ENCODE results near the gene PCBP3.

PCBP3 gene

GRCh38 chr21:45937721-45938452 is 294.4 kb downstream of the PCBP3 start:
- peak; percentile 89 for DNase-seq (ENCODE audit: low read depth, low spot score)

GRCh38 chr21:45938453-45938755 is 294.9 kb downstream of the PCBP3 start:
- DNase-seq (ENCODE audit: low read depth, low spot score): peak; percentile 82
- H3K4me3 ChIP-seq (ENCODE audit: low read length): peak overlapping the region; percentile 26

More at GRCh38 chr21:45937721-45938452, 294.4 kb downstream of the PCBP3 start:
- peak overlapping the region; percentile 26 for H3K4me3 ChIP-seq (ENCODE audit: low read length)

DNA sequence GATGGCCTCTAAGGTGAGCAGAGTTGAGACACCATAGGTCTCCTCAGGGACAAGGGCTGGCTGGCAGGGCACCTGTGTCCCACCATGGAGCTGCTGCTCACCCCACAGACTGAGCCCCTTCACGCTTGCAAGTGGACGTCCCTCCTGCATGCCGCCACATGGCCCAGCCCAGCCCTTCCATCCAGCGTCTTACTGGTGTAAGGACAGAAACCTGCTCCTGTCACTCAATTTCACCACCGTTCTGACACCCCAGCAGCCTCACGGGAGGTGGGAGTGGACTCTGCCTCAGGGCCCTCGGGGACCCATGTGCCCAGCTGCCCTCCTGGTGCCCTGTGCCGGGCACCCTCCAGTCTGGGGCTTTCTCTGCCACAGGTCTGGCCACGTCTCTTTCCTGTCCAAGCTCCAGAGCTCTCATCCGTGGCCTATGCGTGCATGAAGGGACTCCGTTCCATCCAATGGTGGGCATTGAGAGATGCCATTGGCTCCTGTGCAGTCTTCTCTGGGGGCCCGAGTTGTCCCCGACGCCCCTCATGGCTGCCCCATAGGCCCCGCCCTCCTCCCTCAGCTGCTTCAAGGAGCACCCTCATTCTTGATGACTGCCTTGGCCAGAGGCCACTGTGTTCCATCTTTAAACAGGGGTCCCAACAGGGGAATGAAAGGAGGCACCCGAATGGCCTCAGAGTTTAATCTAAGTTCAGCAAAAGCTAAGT is 295.4 kb downstream of the PCBP3 start:
- no peak for DNase-seq (ENCODE audit: low read depth, low spot score)
- no peak overlapping the region for H3K4me3 ChIP-seq (ENCODE audit: low read length)

DNA sequence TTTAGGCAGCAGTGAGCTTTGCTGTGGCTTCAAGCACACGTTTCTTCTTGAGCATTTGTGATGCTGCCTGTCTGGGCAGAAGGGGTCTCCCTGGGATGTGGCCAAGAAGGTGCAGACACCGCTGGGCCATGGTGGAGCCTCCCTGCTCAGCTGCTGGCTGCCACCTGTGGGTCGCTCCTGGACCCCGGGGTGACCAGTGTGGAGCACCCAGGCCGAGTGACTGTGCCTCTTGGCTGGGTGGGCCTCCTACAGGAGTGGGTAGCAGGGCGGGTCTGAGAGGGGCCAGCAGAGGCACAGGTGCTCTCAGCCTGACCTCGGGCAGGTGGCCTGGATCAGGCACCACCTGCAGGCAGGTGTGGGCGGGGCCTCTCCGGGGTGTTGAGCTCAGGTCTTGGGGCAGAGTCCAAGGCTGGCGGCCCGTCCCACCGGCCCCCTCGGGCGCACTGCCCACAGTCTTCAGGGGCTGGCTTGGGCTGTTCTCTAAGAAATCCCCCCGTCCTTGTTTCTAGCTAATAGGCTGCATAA is 296.1 kb downstream of the PCBP3 start:
- no peak for DNase-seq (ENCODE audit: low read depth, low spot score)
- no peak overlapping the region for H3K4me3 ChIP-seq (ENCODE audit: low read length)

GRCh38 chr21:45940091-45940490 is 296.6 kb downstream of the PCBP3 start:
- DNase-seq (ENCODE audit: low read depth, low spot score): no peak
- H3K4me3 ChIP-seq (ENCODE audit: low read length): no peak overlapping the region

- DNase-seq (ENCODE audit: low read depth, low spot score): no peak
- no peak overlapping the region for H3K4me3 ChIP-seq (ENCODE audit: low read length)
Observed at GRCh38 chr21:45940621-45941337, 297.3 kb downstream of the PCBP3 start.

- H3K4me3 ChIP-seq (ENCODE audit: low read length): no peak overlapping the region
Observed at GRCh38 chr21:45941338-45941710, 297.8 kb downstream of the PCBP3 start.

GRCh38 chr21:45941717-45942546 is 298.4 kb downstream of the PCBP3 start:
- H3K4me3 ChIP-seq (ENCODE audit: low read length): no peak overlapping the region
- DNase-seq (ENCODE audit: low read depth, low spot score): no peak

More at GRCh38 chr21:45941338-45941710, 297.8 kb downstream of the PCBP3 start:
- DNase-seq (ENCODE audit: low read depth, low spot score): no peak

DNA sequence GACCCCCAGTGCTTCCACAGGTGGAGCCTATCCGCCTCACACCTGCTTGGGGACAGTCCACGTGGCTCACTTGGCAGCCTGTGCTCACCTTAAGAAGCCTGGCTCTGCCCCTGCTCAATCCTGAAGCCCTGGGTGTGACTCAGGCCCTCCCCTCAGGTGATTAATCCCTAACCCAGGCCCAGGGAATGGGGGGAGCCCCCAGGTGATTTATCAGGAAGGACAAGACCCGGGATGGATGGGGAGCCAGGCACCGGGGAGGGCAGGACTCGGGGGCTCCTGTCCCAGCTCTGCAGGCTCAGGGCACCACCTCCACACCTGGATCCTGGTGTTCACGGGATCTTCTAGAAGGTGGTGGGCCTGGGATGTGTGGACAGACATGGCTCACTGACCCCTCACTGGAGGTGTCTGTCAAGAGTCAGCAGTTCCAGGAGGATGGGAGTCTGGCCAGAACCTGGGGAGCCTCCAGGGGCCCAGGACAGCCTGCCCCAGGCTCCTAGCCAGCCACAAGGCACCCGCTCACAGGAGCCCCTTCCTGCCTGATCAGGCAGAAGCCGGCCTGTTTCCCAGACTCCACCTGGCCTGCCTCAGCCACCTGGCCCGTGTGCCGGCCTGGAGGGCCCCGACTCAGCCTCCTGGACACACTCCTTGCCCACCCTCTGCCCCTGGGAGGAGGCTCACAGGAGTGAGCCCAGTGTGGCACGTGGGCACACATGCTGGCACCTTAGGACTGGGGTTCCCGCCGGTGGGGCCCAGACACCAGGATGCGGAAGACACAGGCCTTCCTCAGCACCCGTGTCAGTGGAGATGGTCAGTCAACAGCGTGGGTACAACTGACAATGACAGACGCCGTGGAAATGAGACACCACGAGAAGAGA is 299.5 kb downstream of the PCBP3 start:
- no peak for DNase-seq (ENCODE audit: low read depth, low spot score)
- no peak overlapping the region for H3K4me3 ChIP-seq (ENCODE audit: low read length)

DNA sequence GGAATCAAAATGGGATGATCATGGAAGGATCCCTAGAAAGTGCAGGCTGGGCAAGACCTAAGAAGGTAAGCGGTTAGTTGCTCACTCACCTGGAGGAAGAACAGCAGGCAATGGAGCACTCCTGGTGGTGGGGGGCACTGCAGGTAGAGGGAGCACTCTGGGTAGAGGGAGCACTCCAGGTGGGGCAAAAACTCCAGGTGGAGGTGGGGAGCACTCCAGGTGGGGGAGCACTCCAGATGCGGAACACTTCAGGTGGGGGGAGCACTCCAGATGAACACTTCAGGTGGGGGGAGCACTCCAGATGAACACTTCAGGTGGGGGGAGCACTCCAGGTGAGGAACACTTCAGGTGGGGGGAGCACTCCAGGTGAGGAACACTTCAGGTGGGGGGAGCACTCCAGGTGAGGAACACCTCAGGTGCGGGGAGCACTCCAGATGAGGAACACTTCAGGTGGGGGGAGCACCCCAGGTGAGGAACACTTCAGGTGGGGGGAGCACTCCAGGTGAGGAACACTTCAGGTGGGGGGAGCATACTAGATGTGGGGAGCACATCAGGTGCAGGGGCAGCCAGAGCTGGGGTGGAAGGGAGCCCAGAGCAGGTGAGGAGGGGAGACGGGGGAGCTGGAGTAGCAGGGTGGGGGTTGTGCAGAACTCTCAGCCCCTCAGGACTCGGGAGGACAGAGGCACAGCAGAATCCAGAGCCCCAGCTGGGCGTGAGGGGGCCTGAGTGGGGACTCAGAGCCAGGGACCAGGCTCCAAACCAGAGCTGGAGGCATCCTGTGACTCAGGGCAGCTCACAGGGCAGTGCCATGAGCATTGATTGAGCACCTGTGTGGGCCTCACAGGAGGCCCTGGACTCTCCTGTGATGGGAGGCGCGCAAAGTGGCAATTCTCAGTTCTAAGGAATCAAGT is 300.4 kb downstream of the PCBP3 start:
- H3K4me3 ChIP-seq (ENCODE audit: low read length): no peak overlapping the region
- no peak for DNase-seq (ENCODE audit: low read depth, low spot score)

DNA sequence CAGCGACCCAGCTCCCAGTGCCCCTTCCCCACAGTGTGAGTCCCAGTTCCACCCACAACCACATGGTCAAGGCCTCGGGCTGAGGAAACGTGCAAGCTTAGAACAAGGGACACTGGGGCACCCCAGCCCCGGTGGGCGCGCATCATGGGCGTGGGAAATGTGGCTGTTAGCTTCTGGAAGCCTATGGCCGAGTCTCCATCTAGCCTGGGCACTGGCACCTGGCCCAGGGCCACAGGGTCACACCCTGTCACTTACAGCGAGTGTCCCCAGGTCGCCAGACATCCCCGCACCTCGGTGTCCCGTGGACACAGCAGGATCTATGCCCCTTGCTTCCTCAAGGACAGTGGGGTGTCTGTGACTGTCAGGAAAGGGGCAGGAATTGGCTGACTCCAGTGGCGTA is 301.1 kb downstream of the PCBP3 start:
- no peak for DNase-seq (ENCODE audit: low read depth, low spot score)
- no peak overlapping the region for H3K4me3 ChIP-seq (ENCODE audit: low read length)

GRCh38 chr21:45945066-45945867 is 301.7 kb downstream of the PCBP3 start:
- H3K4me3 ChIP-seq (ENCODE audit: low read length): no peak overlapping the region
- no peak for DNase-seq (ENCODE audit: low read depth, low spot score)

- no peak for DNase-seq (ENCODE audit: low read depth, low spot score)
- no peak overlapping the region for H3K4me3 ChIP-seq (ENCODE audit: low read length)
Observed at GRCh38 chr21:45945868-45946210, 302.3 kb downstream of the PCBP3 start.

DNA sequence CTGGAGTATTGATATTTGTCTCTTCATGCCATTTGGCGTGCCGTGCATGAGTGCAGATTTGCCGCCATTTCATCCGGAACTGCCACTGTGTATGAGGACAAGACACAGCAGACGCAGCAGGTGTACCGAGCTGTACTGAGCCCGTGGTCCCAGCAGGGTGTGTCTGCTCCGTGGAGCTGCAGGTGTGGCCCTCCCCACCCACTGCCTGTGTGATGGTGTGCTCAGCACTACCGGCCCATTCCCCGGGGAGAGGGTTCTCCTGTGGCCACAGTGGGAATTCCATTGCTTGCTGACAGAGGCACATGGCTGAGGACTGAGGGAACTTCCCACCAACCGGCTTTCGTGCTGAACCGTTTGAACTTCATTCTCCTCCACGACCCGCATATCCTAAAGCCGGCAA is 303.8 kb downstream of the PCBP3 start:
- H3K4me3 ChIP-seq (ENCODE audit: low read length): no peak overlapping the region

GRCh38 chr21:45947716-45948255 is 304.3 kb downstream of the PCBP3 start:
- no peak for DNase-seq (ENCODE audit: low read depth, low spot score)
- H3K4me3 ChIP-seq (ENCODE audit: low read length): no peak overlapping the region

More for the DNA sequence above, 303.8 kb downstream of the PCBP3 start:
- no peak for DNase-seq (ENCODE audit: low read depth, low spot score)

DNA sequence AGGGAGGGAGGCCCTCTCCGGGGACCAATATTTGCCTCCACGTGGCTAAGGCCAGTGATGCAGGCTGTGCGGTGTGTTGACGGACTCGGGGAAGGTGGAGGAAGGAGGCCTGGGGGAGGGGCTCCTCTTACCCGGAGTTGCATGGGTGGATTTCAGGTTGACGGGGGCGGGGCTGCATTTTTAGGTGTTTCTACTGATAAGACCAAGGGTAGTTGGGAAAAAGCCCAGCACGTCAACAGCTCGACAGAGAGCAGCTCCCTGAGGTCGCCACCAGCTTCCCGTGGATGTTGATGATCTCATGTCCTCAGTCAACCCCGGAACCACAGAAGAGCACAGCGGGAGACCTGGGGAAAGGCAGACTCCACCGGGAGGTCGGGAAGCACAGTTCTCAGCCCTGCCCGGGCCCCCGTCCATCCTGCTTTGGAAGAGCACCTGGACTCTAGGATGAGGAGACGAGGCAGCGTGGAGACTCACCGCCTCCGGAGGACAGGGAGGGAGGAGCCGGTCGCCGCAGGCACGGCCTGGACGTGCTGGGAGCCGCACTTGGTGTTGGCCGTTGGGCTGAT is 305.1 kb downstream of the PCBP3 start:
- no peak for DNase-seq (ENCODE audit: low read depth, low spot score)
- no peak overlapping the region for H3K4me3 ChIP-seq (ENCODE audit: low read length)

All from Jurkat, Clone E6-1 (cell line).